GM12878 (cell line): ENCODE data around the gene PDE9A. TPM values are rescaled to one million over a fixed set of nuclear protein-coding genes. Genes with fewer than 3 reads are reported as not detected.

Experiments used
- ATAC-seq: fragments of 200-7000 bp; cut with Tn5 transposase; 3 replicates; pipeline ENCODE4 v1.9.1; 2020; ENCODE audit warnings: mild to moderate bottlenecking, moderate library complexity
- BruUV-seq: library from RNA; stranded (reverse); fragments of 400-500 nt; replicated peaks from 2 replicates; lab custom pipeline; 2021; lab: Mats Ljungman, UMichigan
- CTCF ChIA-PET: fragments of 300-600 bp; sonication (Branson Sonifier 250); formaldehyde crosslinking; extraction: SDS; loops from one replicate; lab custom pipeline; 2021; ENCODE audit warnings: inconsistent platforms; lab: Yijun Ruan, JAX
- POLR2A ChIA-PET: fragments of 350-600 bp; formaldehyde crosslinking; extraction: SDS; loops from one replicate; lab custom pipeline; 2021; ENCODE audit warnings: inconsistent platforms; lab: Charles Lee
- RAD21 ChIA-PET: fragments of 300-600 bp; sonication (Branson Sonifier 250); formaldehyde crosslinking; loops from one replicate; lab custom pipeline; 2023; ENCODE audit warnings: antibody characterized with exemption; ENCODE audit not compliant: unreplicated experiment; lab: Charles Lee
- SMC1A ChIA-PET: fragments of 300-600 bp; sonication (Branson Sonifier 250); formaldehyde crosslinking; loops from one replicate; lab custom pipeline; 2023; ENCODE audit not compliant: unreplicated experiment, uncharacterized antibody; lab: Charles Lee
- DNase-seq: peaks from one replicate; pipeline ENCODE4 v3.0.0-alpha.2; 2011; ENCODE audit warnings: low read depth, low spot score
- FAIRE-seq: peaks from 3 replicates; lab custom pipeline; 2011; peaks lifted over from hg19 to GRCh38; lab: Jason Lieb, UNC
- H2AFZ ChIP-seq: 2 replicates; pipeline ENCODE4 v1.6.0; 2011; ENCODE audit warnings: low read depth, low read length, control low read depth; ENCODE audit not compliant: control insufficient read depth
- H3K27ac ChIP-seq: 2 replicates; pipeline ENCODE4 v1.5.1; 2011; ENCODE audit warnings: control low read depth; ENCODE audit not compliant: control insufficient read depth, insufficient read depth
- H3K27me3 ChIP-seq, 2 experiments: replicated peaks in 1 of 2; 2 replicates each; pipeline versions ENCODE4 v1.6.0 to v1.6.1; 2011; ENCODE audit warnings: low read length in 1 of 2; ENCODE audit not compliant: control insufficient read depth in 2 of 2, insufficient read depth in 2 of 2
- H3K36me3 ChIP-seq, 2 experiments: 2 replicates each; pipeline ENCODE4 v1.5.1; 2011; ENCODE audit warnings: low read length in 1 of 2; ENCODE audit not compliant: control insufficient read depth in 2 of 2, insufficient read depth in 2 of 2
- H3K4me1 ChIP-seq: 2 replicates; pipeline ENCODE4 v1.6.1; 2011; ENCODE audit warnings: mild to moderate bottlenecking, low read length, moderate library complexity, mixed read lengths; ENCODE audit not compliant: control insufficient read depth, insufficient read depth
- H3K4me2 ChIP-seq: 2 replicates; pipeline ENCODE4 v1.6.0; 2011; ENCODE audit warnings: control low read depth; ENCODE audit not compliant: control insufficient read depth, insufficient read depth
- H3K4me3 ChIP-seq: fragments of 200-600 bp; sonication (generic); 2 replicates; pipeline ENCODE4 v1.5.1; 2016
- H3K79me2 ChIP-seq: 2 replicates; pipeline ENCODE4 v1.6.0; 2011; ENCODE audit warnings: low read length; ENCODE audit not compliant: control insufficient read depth, insufficient read depth
- H3K9ac ChIP-seq: 2 replicates; pipeline ENCODE4 v1.8.0; 2011; ENCODE audit warnings: low read length, control low read depth, mixed read lengths; ENCODE audit not compliant: control insufficient read depth, insufficient read depth
- H3K9me3 ChIP-seq: replicated peaks from 3 replicates; pipeline ENCODE4 v1.5.1; 2011; ENCODE audit warnings: mild to moderate bottlenecking, low read length; ENCODE audit not compliant: control insufficient read depth, insufficient read depth
- H4K20me1 ChIP-seq: 2 replicates; pipeline ENCODE4 v1.6.0; 2011; ENCODE audit not compliant: control insufficient read depth, insufficient read depth
- IKZF1 ChIP-seq: fragments of 450-650 bp; conservative IDR thresholded peaks from 2 replicates; pipeline ENCODE4 v1.6.1; 2017; ENCODE audit warnings: antibody characterized with exemption, mild to moderate bottlenecking
- IRF5 ChIP-seq: fragments of 450-650 bp; IDR thresholded peaks from 2 replicates; pipeline ENCODE4 v1.6.1; 2017; ENCODE audit warnings: borderline replicate concordance
- JUND ChIP-seq: IDR thresholded peaks from 2 replicates; pipeline ENCODE4 v1.6.1; 2012; ENCODE audit warnings: low read depth, mild to moderate bottlenecking, low read length, improper control_type of control experiment, moderate library complexity
- KDM1A ChIP-seq: fragments of 200-600 bp; sonication (generic); IDR thresholded peaks from 2 replicates; pipeline ENCODE4 v1.6.1; 2016; ENCODE audit warnings: borderline replicate concordance
- RFX5 ChIP-seq: IDR thresholded peaks from 2 replicates; pipeline ENCODE4 v1.6.1; 2011; ENCODE audit warnings: low read depth, low read length, improper control_type of control experiment
- SPI1 ChIP-seq: IDR thresholded peaks from 2 replicates; pipeline ENCODE4 v1.6.1; 2011; ENCODE audit warnings: low read depth, mild to moderate bottlenecking, low read length, moderate library complexity, borderline replicate concordance; ENCODE audit not compliant: insufficient read depth
- WGBS: methylation state at CpG from one replicate; pipeline ENCODE4 v1.1.6; 2016; ENCODE audit warnings: low lambda C conversion rate; ENCODE audit not compliant: insufficient replicate concordance, insufficient coverage; ENCODE audit errors: missing lambda C conversion rate; 5-methylcytosine and 5-hydroxymethylcytosine counted together
- in situ Hi-C: fragments of 300-500 bp; cut with MboI; formaldehyde crosslinking; loops from 9 replicates; pipeline ENCODE4 v1.14.3; 2018; ENCODE audit warnings: mixed read lengths
- intact Hi-C: fragments of 100-400 bp; cut with micrococcal nuclease; formaldehyde crosslinking; loops from one replicate; pipeline ENCODE4 v1.14.2; 2022; ENCODE audit not compliant: unreplicated experiment
- polyA plus RNA-seq, 11 experiments: library from polyadenylated mRNA; depleted of rRNA in 4 of 11; unstranded in 6 of 11; stranded (reverse) in 5 of 11; fragments of >200 nt; fragmentation: Nextera tagmentation in 4 of 11; fragmentation: Illumina TruSeq in 1 of 11; extraction: Ambion mirVana in 4 of 11; extraction: Trizol in 1 of 11; gene quantifications; 1 replicate in 1 of 11; 2 replicates in 10 of 11; pipeline versions ENCODE4 v1.2.1 to v1.2.3, GENCODE V29; 2011 to 2016; ENCODE audit warnings: inconsistent platforms in 2 of 11, missing spikeins in 2 of 11, low read depth in 1 of 11
- total RNA-seq, 4 experiments: library from RNA; depleted of rRNA in 3 of 4; stranded (reverse); fragments of >200 nt in 3 of 4; fragmentation: Illumina TruSeq in 1 of 4; extraction: Trizol in 1 of 4; gene quantifications; 2 replicates each; pipeline versions ENCODE4 v1.2.1 to v1.2.3, GENCODE V29; 2013 to 2021

Gene PDE9A
- total and polyA plus RNA-seq, 10 of the 15 experiments (the other 5 are each of a cell fraction or from before 2014, with no cell fraction given): 0.08 to 0.45 (median 0.20) TPM; not detected in 1

DNA sequence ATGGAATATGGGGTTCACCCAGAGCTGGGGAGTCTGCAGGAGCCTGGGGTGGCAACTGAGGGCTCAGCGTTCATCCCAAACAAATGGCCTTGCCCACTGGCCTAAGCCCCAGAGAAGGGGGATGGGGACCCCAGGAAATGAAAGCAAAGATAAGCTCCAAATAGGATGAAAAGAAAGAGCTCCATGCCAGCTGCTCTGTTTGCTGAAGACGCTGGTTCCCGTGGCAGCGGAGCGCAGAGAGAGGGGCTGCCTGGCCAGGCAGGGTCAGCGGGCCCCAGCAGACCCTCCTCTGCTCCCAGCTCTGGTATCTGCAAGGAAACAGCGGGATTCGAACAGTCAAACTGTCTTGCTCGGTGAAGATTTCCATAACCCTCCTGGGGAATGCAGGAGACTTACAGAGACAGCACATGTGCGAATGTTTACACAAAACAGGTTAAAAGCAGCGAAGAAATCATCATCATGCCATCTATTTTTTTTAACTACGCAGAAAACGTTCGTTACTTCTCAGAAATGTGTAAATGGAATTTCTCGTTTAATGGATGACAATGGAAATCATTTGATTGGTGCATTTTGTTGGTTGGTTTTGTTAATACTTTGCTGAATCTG is 94.4 kb downstream of the PDE9A start:
- Histone ChIP-seq H3K27me3 (peaks cover 4% of the 10 kb centered on the region in 2 experiments; a peak in 3 of 4 replicates), H3K4me3 (no peak overlapping the region), H3K4me1 (no peaks in the 10 kb centered on the region), H3K9me3 (no peaks in the 10 kb centered on the region), H3K9ac (no peak overlapping the region), H3K79me2 (no peaks in the 10 kb centered on the region), H3K27ac (no peak overlapping the region), H3K4me2 (no peak overlapping the region), H4K20me1 (no peaks in the 10 kb centered on the region), H3K36me3 (no peaks in the 10 kb centered on the region), H2AFZ (no peak overlapping the region)
- SMC1A ChIA-PET: no interaction called here
- RAD21 ChIA-PET: no interaction called here
- in situ Hi-C loops: no loop called here
- BruUV-seq: no TSS peak
- intact Hi-C loops: no loop called here
- ATAC-seq (no peak), FAIRE-seq (no peak), DNase-seq (no peak)
- TF ChIP-seq IRF5: no peak
- CTCF ChIA-PET: interaction anchor here (0.9 kb wide), 1 partner anchor 10 kb away, joined by 3 read pairs; no protein-coding TSS in a partner anchor
- POLR2A ChIA-PET: no interaction called here
- 39% methylated on average over 15 of the region's 15 CpGs for WGBS

GRCh38 chr21:42748620-42749176 is 95.3 kb downstream of the PDE9A start:
- Histone ChIP-seq H3K4me3 (no peak overlapping the region), H3K9ac (no peak overlapping the region), H3K4me2 (no peak overlapping the region), H3K9me3 (no peaks in the 10 kb centered on the region), H3K27me3 (peaks cover 3 to 4% of the 10 kb centered on the region in 2 experiments; a peak in 3 of 4 replicates), H4K20me1 (no peaks in the 10 kb centered on the region), H3K4me1 (no peaks in the 10 kb centered on the region), H3K27ac (no peak overlapping the region), H3K36me3 (no peaks in the 10 kb centered on the region), H3K79me2 (no peaks in the 10 kb centered on the region), H2AFZ (no peak overlapping the region)
- no peak for TF ChIP-seq RFX5
- TF ChIP-seq KDM1A: no peak
- TF ChIP-seq JUND: no peak
- no peak for TF ChIP-seq SPI1
- no peak for TF ChIP-seq IKZF1
- SMC1A ChIA-PET: no interaction called here
- CTCF ChIA-PET: no interaction called here
- intact Hi-C loops (no loop called here), in situ Hi-C loops (no loop called here)
- POLR2A ChIA-PET: no interaction called here
- BruUV-seq: no TSS peak
- ATAC-seq (no peak), FAIRE-seq (no peak), DNase-seq (no peak)
- WGBS: 51% methylated on average over 13 of the region's 13 CpGs
- RAD21 ChIA-PET: no interaction called here
